HG03108 (cell line): ENCODE data around the gene PTPRT.

Source experiments
- ATAC-seq: cut with Tn5 transposase; IDR thresholded peaks from one replicate; pipeline ENCODE4 v1.9.1; 2021; ENCODE audit warnings: moderate library complexity; ENCODE audit not compliant: unreplicated experiment

Gene PTPRT

DNA sequence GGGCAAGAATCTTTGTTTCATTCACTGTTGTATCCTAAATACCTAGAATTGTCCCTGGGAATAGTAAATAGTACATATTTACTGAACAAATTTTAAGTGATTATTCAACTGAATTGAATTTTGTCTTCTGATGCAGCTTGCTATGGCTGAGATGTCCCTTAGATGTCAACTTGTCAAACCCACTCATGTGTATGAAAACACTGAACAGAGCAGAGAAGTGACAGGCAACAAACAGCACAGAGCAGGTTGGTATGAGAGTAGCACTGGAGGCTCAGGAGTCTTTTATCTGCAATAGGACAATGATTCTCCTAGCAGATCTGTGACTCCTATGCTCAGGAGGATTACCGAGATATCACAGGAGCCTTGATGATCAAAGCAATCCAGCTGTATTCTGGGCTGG lies 1031.4 kb downstream of the PTPRT start:
- no peak for ATAC-seq

DNA sequence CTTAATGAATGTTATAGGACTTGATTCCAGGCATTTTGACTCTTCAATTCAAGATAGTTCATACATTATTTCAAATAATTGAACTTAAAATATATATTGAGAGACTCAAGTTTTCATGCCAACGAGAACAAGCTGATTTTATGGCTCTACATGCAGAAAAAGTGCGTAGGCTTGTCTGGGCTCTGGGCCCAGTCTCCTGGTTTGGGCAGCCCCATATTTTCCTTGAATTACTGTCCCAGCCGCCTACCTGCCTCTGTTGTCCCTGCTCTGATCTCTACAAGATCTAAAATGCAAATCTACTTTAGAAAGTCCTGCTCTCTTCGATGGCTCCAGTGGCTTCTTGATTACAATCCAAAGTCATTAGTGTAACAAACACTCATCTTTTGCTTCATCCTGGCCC lies 1034.1 kb downstream of the PTPRT start:
- ATAC-seq = no peak

DNA sequence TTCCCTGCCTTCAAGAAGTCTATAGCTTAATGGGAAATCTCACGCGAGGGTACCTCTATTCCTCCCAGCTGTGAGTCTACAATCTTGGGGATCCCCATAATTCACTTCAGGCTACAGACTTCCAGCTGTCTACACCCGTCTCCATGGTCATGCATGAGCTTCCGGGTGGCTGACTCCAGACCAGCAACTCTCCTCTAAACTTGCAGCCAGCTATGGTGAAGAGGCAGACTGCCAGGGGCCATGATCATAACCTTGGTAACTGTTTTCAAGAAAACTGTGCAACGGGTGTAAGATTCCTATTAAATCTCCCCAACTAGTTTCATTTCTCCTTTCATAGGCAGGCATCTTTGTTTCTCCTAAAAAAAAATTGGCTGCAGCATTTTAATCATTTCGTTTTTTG lies 1037.1 kb downstream of the PTPRT start:
- ATAC-seq = no peak

DNA sequence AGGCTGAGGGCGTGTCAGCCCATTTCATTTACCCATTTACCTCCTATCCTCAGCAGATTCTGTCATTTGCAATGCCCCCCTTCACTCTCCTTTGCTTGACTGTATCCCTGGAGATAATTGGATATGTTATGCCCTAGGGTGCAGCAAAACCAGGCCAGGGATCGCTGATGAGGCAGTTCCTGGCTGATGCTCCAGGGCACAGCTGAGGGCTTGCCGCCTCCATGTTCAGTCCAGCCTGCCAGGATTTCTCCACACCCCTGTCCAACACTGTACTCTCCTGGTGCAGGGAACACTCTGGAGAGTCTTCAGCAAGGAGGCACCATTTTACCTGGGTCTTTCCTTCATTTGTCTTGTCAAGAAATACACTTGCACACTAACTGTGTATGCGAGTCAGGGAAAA lies 1039.5 kb downstream of the PTPRT start:
- no peak for ATAC-seq

DNA sequence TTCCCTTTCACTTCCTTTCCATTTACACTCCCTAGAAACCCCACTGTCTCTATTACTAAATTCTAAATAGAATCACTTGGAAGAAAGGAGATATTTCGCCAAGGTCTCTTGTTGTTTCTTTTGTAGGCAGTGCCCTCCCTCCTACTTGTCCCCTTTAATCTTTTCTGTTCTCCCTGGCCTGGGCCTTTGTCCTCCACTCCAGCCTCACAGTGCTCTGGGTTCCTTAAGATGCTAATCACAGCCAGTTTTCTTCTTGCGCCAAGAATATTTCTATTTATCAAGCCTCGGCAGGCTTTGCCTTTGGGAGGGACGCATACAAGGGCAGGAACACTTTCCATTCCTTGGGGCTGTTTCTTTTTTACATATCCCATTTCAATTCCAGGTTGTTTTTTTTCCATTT lies 1051.0 kb downstream of the PTPRT start:
- ATAC-seq = no peak

DNA sequence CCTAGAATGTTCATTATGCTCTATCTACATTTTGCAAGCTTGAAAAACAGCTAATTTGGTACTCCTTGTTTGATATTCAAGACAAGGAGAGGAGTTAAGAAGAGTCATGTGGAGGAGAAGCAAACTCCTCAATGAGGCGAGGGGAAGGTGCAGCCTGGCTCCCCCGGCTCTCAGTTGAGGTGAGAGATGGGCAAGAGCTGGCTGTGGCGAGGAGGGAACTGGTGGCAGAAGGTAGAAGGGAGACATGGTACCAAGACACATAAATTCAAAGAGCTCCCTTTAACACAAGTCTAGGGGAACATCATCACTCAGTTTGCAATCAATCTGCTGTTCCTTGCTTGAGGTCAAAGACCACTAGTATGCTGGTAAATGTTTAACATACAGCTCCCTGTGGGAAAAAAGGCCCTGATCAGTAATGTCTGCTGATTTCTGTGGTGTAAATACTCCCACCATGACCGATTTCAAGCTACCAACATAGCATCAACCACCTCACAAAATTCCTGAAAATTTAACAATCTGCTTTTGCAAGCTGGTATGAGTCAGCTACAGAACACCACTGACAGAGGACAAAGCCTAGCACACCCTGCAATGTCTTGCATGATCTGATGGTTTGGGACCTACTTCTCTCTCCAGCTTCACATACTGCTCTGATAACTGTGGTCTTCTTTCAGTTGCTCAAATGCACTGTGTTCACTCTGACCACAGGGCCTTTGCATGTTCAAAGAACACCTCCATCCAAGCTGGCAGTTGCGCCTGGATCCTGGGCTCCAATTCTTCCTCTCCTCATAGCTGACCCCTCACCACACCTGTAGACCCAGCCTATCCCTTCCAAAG lies 1055.2 kb downstream of the PTPRT start:
- no peak for ATAC-seq

DNA sequence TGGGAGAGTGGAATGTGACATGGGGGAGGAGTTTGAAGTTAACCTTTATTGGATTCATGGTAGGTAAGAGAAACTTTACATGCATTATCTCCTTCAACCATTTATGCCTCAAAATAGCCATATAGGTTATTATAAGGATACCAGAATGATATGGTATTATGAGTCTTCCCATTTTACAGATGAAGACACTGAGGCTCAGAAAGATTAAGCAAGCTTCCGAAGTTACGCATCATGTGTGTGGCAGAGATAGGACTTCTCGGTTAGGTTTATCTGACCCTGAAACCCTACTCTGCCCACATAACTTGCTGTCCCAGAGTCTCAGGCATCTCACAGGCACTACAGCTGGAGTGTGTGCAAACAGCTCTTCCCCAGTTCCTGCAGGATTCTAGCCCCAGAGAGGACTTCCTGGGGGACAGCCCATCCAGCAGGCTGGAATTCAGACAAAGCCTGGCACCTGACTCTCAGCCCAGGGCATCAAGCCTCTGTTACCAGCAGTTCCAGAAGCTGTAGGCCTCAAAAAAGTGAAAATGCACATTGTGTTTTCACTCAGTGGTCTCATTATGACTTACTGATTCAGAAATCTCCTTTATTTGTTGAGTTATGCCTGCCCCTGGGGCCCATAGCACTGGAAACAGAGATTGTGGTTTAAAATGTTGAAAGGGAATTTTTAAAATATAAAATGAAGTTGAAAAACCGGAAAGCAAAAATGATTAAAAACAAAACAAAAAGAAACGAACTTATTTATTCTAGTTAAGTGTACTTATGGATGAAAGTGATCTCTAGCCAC lies 1058.7 kb downstream of the PTPRT start:
- ATAC-seq = no peak

DNA sequence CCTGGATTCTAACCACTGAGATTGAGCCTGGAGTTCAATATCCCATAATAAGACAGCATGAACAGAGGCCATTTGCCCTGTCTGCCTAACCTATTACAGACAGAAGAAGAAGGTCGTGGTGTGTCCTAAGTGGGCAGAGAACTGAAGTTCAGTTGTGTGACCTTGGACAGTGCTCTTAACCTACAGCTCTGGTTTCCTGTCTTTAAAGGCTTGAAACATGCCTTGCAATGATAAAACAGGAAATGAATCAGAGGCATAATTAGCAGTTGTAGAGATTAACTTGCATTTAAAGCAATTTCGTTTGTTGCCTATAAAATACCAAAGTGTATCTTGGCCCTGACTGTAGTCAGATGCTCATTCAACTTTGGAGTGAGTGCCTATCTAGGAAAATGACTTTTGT lies 1064.3 kb downstream of the PTPRT start:
- no peak for ATAC-seq

DNA sequence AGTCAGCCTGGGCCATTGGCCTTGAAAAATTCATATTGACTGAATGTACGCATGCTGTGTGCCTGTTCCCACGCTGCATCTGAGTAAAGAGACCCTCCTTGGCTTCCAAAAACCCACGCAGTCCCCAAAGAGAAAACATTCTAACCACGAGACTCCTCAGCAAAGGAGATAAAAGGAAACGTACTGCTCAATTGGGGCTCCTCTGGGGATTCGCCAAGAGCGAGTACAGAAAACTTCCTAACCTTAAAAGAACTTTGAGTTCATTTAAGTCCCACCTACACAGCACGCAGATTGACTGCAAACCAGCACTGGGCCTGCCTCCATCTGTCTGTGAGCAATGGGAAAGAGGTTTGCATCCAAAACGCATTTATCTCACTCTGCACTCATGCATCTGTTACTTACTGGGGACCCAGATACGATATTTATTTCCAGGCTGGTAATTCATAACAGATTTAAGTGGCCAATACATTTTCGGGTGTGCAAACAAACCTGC lies 1065.7 kb downstream of the PTPRT start:
- ATAC-seq = no peak

DNA sequence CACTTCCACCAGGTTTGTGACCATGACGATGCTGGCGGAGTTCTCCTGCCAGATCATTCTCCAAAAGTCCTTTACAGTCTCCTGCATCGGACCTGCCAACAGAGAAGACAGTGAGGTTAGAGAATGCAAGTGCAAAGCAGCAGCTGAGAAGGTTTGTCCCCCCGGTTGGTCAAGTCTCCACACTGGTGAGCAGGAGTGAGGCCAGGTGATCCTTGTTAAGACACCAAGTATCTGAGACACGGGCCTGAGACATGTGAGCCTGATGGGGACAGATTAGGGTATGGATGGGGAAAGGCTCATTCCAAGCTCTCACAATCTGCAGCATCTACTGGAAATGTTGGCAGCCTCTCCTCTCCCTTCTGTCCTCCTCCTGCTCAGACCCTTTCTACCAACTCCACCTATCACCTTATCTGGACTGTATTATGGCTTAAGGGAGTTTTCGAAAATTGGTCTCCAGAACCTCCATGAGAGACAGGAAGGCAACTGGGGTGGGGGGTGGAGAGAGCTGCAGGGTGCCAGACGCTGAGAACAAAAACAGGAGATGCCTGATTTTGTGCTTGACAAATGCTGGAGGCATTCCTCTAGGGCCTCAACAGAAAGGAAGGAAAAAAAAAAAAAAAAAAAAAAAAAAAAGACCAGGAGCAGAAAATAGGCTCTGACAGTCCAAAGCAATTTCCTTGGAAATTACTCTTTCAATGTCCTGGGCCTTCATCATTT lies 1071.1 kb downstream of the PTPRT start:
- no peak for ATAC-seq

DNA sequence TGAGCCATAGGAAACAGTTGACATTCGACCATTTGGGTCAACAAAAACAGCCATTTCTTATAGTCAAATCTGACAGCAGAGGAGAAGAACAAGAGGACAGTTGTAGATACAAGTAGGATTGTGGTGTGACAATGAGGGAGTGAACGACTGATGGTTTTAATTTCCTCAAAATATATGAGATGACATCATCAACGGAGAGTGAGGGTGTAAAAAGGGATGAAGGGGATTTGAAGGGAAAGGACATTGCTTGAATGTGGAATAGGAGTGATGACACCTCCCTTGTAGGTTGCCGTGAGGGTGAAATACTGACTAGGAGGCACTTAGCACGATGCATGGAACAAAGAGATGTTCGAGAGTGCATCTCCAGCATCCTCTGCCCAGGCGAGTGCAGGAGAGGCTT lies 1071.7 kb downstream of the PTPRT start:
- ATAC-seq = no peak

DNA sequence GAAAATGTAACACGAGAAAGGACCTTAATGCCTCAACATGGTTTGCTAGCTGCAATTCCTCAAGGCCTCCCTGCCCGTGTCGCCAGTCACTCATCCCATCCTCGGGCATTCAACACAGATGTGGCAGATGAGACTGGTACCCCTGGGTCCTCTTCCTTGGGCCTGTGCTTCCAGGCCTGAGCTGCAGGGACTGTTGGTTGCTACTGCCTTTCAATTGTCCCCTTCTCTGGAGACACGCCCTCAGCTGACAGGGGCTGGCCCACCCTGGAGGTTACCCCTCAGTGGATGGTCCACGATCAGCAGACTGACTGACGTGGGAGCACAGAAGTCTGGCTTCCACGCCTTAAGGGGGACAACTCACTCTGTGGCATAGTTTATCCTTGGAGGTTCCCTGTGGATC lies 1076.5 kb downstream of the PTPRT start:
- ATAC-seq = no peak

DNA sequence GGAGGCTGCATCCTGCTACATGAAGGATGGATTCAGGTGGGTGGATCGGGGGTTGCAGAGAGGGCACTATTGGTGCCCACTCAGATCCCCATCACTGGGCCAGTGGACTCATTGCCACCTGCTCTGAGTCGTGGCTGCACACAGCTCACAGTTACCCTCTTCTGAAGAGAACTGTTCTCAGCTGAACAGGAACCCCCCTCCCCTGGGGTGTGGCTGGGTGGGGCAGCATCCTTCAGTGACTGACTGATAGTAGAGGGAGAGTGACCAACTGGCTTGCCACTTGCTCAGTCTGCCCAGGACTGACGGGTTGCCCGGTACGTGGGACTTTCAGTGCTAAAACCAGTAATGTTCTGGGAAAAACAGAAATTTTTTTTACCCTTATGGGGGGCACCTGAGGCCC lies 1077.5 kb downstream of the PTPRT start:
- no peak for ATAC-seq

DNA sequence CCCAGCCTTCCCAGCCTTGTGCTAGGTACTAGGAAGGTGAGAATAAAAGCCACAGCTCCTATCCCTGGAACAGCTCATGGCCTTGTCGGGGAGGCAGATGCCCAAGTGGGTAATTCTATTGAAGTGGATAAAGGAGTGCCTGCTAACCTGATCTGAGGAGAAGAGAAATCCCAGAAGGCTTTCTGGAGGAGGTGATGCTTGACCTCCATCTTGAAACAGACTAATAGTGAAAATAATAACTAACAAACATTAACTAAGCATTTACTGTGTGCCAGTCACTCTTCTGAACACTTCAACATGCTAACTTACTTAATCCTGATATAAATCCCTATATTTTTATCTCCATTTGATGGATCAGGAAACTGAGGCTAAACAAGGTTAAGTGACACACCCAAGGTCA lies 1078.4 kb downstream of the PTPRT start:
- no peak for ATAC-seq

DNA sequence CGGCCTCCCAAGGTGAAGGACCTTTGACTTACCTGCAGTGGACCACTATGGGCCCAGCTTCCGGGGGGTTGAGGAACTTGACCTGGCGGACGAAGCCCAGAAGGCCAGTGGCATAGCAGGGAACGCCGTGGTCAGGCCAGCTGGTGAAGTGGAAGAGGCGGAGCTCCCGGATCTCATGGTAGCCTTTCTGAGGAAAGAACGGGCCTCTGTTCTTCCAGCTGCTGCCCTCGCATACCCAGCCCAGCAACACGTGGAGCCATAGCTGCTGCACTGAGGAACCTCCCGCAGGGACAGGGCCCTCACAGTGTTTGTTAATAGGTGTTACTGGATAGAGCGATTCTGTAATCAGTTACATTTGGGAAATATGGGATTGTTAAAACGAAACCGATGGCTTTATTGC lies 1079.4 kb downstream of the PTPRT start:
- no peak for ATAC-seq

DNA sequence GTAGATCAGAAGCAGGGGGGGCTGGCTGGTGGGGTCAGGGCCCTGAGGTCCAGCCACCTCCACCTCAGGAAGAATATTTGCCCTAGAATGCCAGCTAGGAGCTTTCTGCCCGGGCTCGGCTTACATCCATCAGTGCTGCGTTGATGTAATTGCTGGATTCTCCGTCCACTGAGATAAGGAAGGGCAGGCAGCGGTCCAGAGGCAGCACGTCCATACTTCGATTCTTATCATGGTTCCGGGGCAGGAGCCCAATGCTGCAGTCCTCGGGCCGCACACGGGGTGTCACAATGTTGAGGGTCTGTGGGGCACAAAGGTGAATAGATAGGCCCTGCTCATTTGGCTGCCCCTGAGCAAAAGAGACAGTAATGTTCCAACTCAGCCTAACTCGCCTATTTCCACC lies 1087.7 kb downstream of the PTPRT start:
- ATAC-seq = no peak

DNA sequence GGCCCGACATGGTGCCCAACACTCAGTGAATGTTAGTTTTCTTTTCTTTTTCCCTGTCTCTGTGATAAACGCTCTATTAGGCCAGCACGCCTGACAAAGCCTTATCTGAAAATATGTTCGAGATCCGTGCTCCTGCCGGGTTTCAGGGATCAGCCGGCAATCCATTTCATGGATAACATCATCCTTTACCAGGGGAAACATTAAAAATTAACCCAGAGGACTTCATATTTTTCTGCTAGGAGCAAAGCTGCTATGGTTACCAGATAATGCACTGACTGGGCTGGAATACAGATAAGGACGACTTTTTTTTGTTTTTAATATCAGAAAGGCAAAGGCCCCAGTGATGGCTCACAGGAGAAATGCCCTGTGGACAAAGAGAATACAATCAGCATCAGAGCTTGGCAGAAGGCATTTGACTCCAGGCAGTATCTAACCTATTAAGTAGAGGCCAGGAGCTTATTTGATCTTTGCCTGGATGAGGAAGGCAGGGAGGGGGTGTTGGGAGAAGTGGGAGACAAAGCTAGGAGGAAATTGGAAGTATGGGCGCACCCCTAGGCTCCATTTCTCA lies 1089.5 kb downstream of the PTPRT start:
- ATAC-seq = no peak

DNA sequence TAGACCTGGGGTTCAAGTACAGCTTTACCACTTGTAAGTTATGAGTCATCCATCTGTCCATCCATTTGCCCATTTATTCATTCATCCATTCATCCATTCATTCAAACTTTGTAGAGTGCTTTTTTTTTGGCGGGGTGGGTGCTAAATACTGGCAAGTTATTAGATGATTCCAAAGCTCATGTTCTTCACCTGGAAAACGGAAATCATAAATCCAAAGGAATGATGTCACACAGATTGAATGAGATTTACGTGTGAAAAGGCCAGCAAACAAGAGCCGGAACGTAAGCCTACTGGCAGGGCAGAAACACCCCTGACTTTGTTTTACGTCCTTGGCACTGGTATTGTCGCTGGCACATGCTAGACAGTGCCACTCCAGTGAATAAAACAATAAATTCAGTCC lies 1090.6 kb downstream of the PTPRT start:
- no peak for ATAC-seq

DNA sequence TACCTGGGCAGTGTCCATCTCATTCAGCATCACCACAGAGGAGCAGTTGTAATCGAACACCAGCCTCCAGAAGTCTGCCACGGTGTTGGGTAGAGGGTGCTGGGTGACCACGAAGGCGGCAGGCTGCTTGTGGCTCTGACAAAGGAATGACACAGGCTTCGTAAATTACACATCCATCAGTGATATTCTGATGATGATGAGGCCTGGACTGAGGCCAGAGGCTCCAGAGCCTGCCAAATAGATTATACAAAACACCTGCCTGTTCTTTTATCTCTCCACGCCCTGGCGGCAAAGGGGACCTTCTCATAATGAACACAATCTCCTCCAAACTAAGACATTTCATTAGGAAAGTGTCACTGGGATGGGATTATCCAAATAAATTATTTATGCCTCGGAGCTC lies 1091.3 kb downstream of the PTPRT start:
- ATAC-seq = no peak

DNA sequence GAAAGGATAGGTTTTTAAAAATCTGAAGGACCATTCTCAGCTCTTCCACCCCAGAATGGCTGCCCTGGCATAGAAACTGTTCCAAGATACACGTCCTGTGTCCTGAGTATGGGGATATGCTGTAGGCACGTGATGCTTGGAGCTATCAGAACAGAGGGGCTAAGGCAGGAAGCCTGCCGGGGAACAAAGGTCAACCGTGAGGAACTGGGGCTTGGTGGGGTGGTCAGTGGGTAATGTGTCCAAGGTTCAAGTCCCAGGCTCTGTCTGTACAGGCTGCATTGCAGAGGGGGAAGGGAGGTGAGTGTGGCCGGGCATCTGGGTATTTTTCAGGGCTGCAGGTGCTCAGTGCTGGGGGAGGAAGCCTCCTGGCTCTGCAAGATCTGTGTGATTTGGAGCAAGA lies 1092.0 kb downstream of the PTPRT start:
- no peak for ATAC-seq

DNA sequence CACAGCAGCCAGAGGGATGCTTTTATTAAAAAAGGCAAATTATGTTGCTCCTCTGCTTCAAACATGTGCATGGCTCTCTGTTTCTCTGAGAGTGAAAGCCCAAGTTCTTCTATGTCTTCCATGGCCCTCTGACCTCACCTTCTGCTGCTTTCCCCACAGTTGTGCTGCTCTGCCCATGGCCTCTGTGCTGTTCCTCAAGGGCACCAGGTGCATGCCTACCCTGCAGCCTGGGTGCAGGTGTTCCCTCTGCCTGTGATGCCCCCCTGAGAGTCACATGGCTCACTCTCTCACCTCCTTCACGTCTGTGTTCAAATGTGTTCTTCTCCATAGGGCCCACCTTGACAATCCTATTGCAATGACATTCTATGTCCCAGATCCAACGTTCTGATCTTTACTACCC lies 1094.5 kb downstream of the PTPRT start:
- no peak for ATAC-seq
